GM23338 (cell line): ENCODE measurements around the gene TRPM1. TPM values are rescaled to one million over a fixed set of nuclear protein-coding genes. Genes with fewer than 3 reads are reported as not detected.

Experiments
- ATAC-seq: fragments of 200-7000 bp; cut with Tn5 transposase; 3 replicates; pipeline ENCODE4 v1.9.1; 2020
- DNase-seq: peaks from one replicate; pipeline ENCODE4 v3.0.0-alpha.2; 2015; ENCODE audit warnings: low spot score
- H2AFZ ChIP-seq: fragments of 200-600 bp; sonication (generic); 2 replicates; pipeline ENCODE4 v1.8.0; 2016; ENCODE audit warnings: antibody characterized with exemption, mild to moderate bottlenecking, moderate library complexity
- H3F3A ChIP-seq: fragments of 200-600 bp; sonication (generic); replicated peaks from 2 replicates; pipeline ENCODE4 v1.8.0; 2017; ENCODE audit warnings: antibody characterized with exemption, mixed run types, low read depth
- H3K27ac ChIP-seq: fragments of 200-600 bp; sonication (generic); 2 replicates; pipeline ENCODE4 v1.6.1; 2016; ENCODE audit warnings: low read depth
- H3K27me3 ChIP-seq: fragments of 200-600 bp; sonication (generic); 2 replicates; pipeline ENCODE4 v1.8.0; 2016; ENCODE audit warnings: mild to moderate bottlenecking, mixed run types, moderate library complexity; ENCODE audit not compliant: insufficient read depth
- H3K36me3 ChIP-seq: fragments of 200-600 bp; sonication (generic); 2 replicates; pipeline ENCODE4 v1.8.0; 2016; ENCODE audit warnings: mild to moderate bottlenecking; ENCODE audit not compliant: insufficient read depth
- H3K4me1 ChIP-seq: fragments of 200-600 bp; sonication (generic); 2 replicates; pipeline ENCODE4 v1.8.0; 2016; ENCODE audit warnings: mild to moderate bottlenecking, moderate library complexity; ENCODE audit not compliant: insufficient read depth
- H3K4me2 ChIP-seq: fragments of 200-600 bp; sonication (generic); 2 replicates; pipeline ENCODE4 v1.7.1; 2017; ENCODE audit warnings: mixed run types
- H3K4me3 ChIP-seq: fragments of 200-600 bp; sonication (generic); 2 replicates; pipeline ENCODE4 v1.6.1; 2016; ENCODE audit warnings: mixed run types
- H3K79me2 ChIP-seq: fragments of 200-600 bp; sonication (generic); replicated peaks from 2 replicates; pipeline ENCODE4 v1.8.0; 2017; ENCODE audit warnings: mild to moderate bottlenecking; ENCODE audit not compliant: insufficient read depth
- H3K9me2 ChIP-seq: fragments of 200-600 bp; sonication (generic); 2 replicates; pipeline ENCODE4 v1.8.0; 2017; ENCODE audit not compliant: insufficient read depth
- H4K20me1 ChIP-seq: fragments of 200-600 bp; sonication (generic); replicated peaks from 2 replicates; pipeline ENCODE4 v1.8.0; 2017; ENCODE audit warnings: mild to moderate bottlenecking; ENCODE audit not compliant: insufficient read depth
- H3K27ac Mint-ChIP-seq: 2 replicates; pipeline ENCODE4 v1.8.0; 2020; ENCODE audit warnings: inconsistent platforms, mild to moderate bottlenecking, moderate library complexity, mixed read lengths
- H3K27me3 Mint-ChIP-seq: 3 replicates; pipeline ENCODE4 v1.8.0; 2022; ENCODE audit warnings: low read depth, mild to moderate bottlenecking, moderate library complexity, mixed read lengths, inconsistent platforms; ENCODE audit not compliant: insufficient read depth, poor library complexity
- H3K36me3 Mint-ChIP-seq: 3 replicates; pipeline ENCODE4 v1.8.0; 2021; ENCODE audit warnings: low read depth, mild to moderate bottlenecking, inconsistent platforms, moderate library complexity, mixed read lengths
- H3K4me1 Mint-ChIP-seq: 3 replicates; pipeline ENCODE4 v1.8.0; 2020; ENCODE audit warnings: mild to moderate bottlenecking, inconsistent platforms, mixed read lengths
- H3K4me3 Mint-ChIP-seq: 3 replicates; pipeline ENCODE4 v1.8.0; 2021; ENCODE audit warnings: moderate library complexity, mild to moderate bottlenecking, inconsistent platforms, mixed read lengths
- H3K9me3 Mint-ChIP-seq: 3 replicates; pipeline ENCODE4 v1.8.0; 2020; ENCODE audit warnings: moderate library complexity, mild to moderate bottlenecking, inconsistent platforms, mixed read lengths
- CREB1 ChIP-seq: fragments of 250-450 bp; sonication (Bioruptor Pico); IDR thresholded peaks from 2 replicates; pipeline ENCODE4 v1.5.0; 2020; ENCODE audit warnings: low read depth, mild to moderate bottlenecking, moderate library complexity
- EZH2 ChIP-seq: fragments of 200-600 bp; sonication (generic); IDR thresholded peaks from one replicate; pipeline ENCODE4 v1.8.0; 2017; ENCODE audit warnings: antibody characterized with exemption, mild to moderate bottlenecking, low read depth; ENCODE audit not compliant: unreplicated experiment
- EZH2phosphoT487 ChIP-seq: fragments of 200-600 bp; sonication (generic); IDR thresholded peaks from one replicate; pipeline ENCODE4 v1.8.1; 2018; ENCODE audit warnings: antibody characterized with exemption; ENCODE audit not compliant: unreplicated experiment
- JUNB ChIP-seq: IDR thresholded peaks from one replicate; pipeline ENCODE4 v1.6.1; 2016; ENCODE audit warnings: antibody characterized with exemption; ENCODE audit not compliant: unreplicated experiment
- POLR2AphosphoS5 ChIP-seq: IDR thresholded peaks from 2 replicates; pipeline ENCODE4 v1.6.1; 2016; ENCODE audit warnings: antibody characterized with exemption, low read depth
- STAT1 ChIP-seq: IDR thresholded peaks from one replicate; pipeline ENCODE4 v1.6.1; 2016; ENCODE audit warnings: antibody characterized with exemption; ENCODE audit not compliant: unreplicated experiment
- ZNF114 ChIP-seq: fragments of 250-450 bp; sonication (Bioruptor Pico); IDR thresholded peaks from 2 replicates; pipeline ENCODE4 v1.5.0; 2020; ENCODE audit warnings: mild to moderate bottlenecking, moderate library complexity
- polyA plus RNA-seq: library from polyadenylated mRNA; unstranded; fragments of >200 nt; fragmentation: Nextera tagmentation; extraction: Ambion mirVana; gene quantifications from 2 replicates; pipeline ENCODE4 v1.2.1, GENCODE V29; 2016
- total RNA-seq: library from RNA; depleted of rRNA; stranded (reverse); fragments of >200 nt; shearing (Covaris generic); gene quantifications from 2 replicates; pipeline ENCODE4 v1.2.3, GENCODE V29; 2014
- TF ChIP-seq, protein P1 (sequence below): IDR thresholded peaks from one replicate; pipeline ENCODE4 v1.6.1; 2018; ENCODE audit warnings: antibody characterized with exemption; ENCODE audit not compliant: unreplicated experiment
- TF ChIP-seq, protein P2 (sequence below): fragments of 250-450 bp; sonication (Bioruptor Pico); IDR thresholded peaks from 2 replicates; pipeline ENCODE4 v1.5.0; 2020; ENCODE audit warnings: mild to moderate bottlenecking, moderate library complexity

TRPM1 gene
- total and polyA plus RNA-seq, 2 experiments from 2014 or later: 0.19 TPM; not detected in 1

DNA sequence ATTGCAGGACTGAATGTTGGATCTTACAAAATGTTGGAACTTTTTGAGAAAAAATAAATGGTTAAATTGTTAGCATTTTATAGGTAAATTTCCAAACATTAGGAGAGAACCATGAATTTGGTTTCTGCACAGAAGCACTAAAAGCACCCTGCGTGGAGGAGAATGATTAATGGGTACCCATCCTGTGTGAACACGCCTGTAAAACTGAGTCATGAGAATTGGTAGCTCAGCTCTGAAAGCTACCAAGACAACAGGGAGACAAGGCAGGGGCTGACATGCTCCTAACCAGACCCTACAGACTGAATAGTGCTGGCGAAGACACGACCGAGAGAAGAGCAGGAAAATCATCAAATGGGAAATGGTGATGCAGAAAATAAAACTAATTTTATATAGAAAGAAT, 77.7 kb downstream of the TRPM1 start:
- no peaks in the 10 kb centered on the region for H3K79me2 ChIP-seq
- H3K27me3 Mint-ChIP-seq: peaks cover 3% of the 10 kb centered on the region
- no peak overlapping the region for H3K4me2 ChIP-seq
- no peaks in the 10 kb centered on the region for H3K36me3 Mint-ChIP-seq
- H3K9me3 Mint-ChIP-seq: no peaks in the 10 kb centered on the region
- no peaks in the 10 kb centered on the region for H3F3A ChIP-seq
- TF ChIP-seq EZH2phosphoT487 (no peak), JUNB (no peak), EZH2 (no peak), POLR2AphosphoS5 (no peak), STAT1 (no peak), ZNF114 (CRISPR knock-in tag) (no peak), CREB1 (no peak)
- TF ChIP-seq, protein P1, sequence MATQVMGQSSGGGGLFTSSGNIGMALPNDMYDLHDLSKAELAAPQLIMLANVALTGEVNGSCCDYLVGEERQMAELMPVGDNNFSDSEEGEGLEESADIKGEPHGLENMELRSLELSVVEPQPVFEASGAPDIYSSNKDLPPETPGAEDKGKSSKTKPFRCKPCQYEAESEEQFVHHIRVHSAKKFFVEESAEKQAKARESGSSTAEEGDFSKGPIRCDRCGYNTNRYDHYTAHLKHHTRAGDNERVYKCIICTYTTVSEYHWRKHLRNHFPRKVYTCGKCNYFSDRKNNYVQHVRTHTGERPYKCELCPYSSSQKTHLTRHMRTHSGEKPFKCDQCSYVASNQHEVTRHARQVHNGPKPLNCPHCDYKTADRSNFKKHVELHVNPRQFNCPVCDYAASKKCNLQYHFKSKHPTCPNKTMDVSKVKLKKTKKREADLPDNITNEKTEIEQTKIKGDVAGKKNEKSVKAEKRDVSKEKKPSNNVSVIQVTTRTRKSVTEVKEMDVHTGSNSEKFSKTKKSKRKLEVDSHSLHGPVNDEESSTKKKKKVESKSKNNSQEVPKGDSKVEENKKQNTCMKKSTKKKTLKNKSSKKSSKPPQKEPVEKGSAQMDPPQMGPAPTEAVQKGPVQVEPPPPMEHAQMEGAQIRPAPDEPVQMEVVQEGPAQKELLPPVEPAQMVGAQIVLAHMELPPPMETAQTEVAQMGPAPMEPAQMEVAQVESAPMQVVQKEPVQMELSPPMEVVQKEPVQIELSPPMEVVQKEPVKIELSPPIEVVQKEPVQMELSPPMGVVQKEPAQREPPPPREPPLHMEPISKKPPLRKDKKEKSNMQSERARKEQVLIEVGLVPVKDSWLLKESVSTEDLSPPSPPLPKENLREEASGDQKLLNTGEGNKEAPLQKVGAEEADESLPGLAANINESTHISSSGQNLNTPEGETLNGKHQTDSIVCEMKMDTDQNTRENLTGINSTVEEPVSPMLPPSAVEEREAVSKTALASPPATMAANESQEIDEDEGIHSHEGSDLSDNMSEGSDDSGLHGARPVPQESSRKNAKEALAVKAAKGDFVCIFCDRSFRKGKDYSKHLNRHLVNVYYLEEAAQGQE: no peak
- TF ChIP-seq, protein P2, sequence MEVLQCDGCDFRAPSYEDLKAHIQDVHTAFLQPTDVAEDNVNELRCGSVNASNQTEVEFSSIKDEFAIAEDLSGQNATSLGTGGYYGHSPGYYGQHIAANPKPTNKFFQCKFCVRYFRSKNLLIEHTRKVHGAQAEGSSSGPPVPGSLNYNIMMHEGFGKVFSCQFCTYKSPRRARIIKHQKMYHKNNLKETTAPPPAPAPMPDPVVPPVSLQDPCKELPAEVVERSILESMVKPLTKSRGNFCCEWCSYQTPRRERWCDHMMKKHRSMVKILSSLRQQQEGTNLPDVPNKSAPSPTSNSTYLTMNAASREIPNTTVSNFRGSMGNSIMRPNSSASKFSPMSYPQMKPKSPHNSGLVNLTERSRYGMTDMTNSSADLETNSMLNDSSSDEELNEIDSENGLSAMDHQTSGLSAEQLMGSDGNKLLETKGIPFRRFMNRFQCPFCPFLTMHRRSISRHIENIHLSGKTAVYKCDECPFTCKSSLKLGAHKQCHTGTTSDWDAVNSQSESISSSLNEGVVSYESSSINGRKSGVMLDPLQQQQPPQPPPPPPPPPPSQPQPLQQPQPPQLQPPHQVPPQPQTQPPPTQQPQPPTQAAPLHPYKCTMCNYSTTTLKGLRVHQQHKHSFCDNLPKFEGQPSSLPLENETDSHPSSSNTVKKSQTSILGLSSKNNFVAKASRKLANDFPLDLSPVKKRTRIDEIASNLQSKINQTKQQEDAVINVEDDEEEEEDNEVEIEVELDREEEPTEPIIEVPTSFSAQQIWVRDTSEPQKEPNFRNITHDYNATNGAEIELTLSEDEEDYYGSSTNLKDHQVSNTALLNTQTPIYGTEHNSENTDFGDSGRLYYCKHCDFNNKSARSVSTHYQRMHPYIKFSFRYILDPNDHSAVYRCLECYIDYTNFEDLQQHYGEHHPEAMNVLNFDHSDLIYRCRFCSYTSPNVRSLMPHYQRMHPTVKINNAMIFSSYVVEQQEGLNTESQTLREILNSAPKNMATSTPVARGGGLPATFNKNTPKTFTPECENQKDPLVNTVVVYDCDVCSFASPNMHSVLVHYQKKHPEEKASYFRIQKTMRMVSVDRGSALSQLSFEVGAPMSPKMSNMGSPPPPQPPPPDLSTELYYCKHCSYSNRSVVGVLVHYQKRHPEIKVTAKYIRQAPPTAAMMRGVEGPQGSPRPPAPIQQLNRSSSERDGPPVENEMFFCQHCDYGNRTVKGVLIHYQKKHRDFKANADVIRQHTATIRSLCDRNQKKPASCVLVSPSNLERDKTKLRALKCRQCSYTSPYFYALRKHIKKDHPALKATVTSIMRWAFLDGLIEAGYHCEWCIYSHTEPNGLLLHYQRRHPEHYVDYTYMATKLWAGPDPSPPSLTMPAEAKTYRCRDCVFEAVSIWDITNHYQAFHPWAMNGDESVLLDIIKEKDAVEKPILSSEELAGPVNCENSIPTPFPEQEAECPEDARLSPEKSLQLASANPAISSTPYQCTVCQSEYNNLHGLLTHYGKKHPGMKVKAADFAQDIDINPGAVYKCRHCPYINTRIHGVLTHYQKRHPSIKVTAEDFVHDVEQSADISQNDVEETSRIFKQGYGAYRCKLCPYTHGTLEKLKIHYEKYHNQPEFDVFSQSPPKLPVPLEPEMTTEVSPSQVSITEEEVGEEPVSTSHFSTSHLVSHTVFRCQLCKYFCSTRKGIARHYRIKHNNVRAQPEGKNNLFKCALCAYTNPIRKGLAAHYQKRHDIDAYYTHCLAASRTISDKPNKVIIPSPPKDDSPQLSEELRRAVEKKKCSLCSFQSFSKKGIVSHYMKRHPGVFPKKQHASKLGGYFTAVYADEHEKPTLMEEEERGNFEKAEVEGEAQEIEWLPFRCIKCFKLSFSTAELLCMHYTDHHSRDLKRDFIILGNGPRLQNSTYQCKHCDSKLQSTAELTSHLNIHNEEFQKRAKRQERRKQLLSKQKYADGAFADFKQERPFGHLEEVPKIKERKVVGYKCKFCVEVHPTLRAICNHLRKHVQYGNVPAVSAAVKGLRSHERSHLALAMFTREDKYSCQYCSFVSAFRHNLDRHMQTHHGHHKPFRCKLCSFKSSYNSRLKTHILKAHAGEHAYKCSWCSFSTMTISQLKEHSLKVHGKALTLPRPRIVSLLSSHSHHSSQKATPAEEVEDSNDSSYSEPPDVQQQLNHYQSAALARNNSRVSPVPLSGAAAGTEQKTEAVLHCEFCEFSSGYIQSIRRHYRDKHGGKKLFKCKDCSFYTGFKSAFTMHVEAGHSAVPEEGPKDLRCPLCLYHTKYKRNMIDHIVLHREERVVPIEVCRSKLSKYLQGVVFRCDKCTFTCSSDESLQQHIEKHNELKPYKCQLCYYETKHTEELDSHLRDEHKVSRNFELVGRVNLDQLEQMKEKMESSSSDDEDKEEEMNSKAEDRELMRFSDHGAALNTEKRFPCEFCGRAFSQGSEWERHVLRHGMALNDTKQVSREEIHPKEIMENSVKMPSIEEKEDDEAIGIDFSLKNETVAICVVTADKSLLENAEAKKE (CRISPR knock-in tag): no peak
- H3K27me3 ChIP-seq: no peaks in the 10 kb centered on the region
- DNase-seq: no peak
- H3K4me3 Mint-ChIP-seq: no peak overlapping the region
- peaks cover 28% of the 10 kb centered on the region for H3K4me1 Mint-ChIP-seq
- H3K27ac ChIP-seq: peak overlapping the region; percentile 81
- H3K4me1 ChIP-seq: peaks cover 16% of the 10 kb centered on the region
- no peak overlapping the region for H2AFZ ChIP-seq
- H3K9me2 ChIP-seq: no peaks in the 10 kb centered on the region; the same call in 1 of the 2 replicates
- H3K4me3 ChIP-seq: no peak overlapping the region
- ATAC-seq: no peak
- no peaks in the 10 kb centered on the region for H3K36me3 ChIP-seq
- H4K20me1 ChIP-seq: no peaks in the 10 kb centered on the region
- no peak overlapping the region; the same call in 1 of the 2 replicates for H3K27ac Mint-ChIP-seq
